ENCODE results near the gene TCF25. TPM values are rescaled to one million over a fixed set of nuclear protein-coding genes. Genes with fewer than 3 reads are reported as not detected.
A peak's percentile ranks its signal among the peaks of the same experiment; 100 is the strongest.

TCF25 gene
- total RNA-seq, 3 donors from 2014 or later: 179 to 217 (median 212) TPM

DNA sequence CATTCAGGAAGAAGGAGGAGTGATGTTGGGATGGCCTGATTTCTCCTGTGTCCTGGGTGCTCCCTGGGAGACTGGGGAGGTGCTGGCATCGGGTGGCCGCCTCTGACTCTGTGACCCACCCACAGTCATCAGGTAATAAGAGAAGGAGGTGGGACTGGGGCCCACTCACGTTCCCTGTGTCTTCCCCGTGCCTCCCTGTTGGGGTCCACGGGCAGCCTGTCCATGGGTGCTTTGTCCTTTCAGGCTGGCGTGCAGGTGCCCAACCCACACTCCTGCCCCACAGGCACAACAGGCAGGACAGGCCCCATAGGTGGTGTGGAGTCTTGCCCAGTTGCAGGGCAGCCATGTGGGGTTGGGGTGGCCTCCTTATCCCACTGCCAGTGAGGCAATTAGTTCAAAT is 79.2 kb downstream of the TCF25 start:
- ATAC-seq (no peak), DNase-seq (no peak)
- intact Hi-C loops (cut with DNase I, micrococcal nuclease): no loop called here
- Histone ChIP-seq H3K36me3 (ENCODE audit: low read depth) (no peaks in the 10 kb centered on the region), H3K4me1 (ENCODE audit: low read depth) (peaks cover 7% of the 10 kb centered on the region), H3K4me3 (no peak overlapping the region), H3K9me3 (no peaks in the 10 kb centered on the region)
- TF ChIP-seq CTCF (IDR thresholded peaks at IDR 0.05): no peak

DNA sequence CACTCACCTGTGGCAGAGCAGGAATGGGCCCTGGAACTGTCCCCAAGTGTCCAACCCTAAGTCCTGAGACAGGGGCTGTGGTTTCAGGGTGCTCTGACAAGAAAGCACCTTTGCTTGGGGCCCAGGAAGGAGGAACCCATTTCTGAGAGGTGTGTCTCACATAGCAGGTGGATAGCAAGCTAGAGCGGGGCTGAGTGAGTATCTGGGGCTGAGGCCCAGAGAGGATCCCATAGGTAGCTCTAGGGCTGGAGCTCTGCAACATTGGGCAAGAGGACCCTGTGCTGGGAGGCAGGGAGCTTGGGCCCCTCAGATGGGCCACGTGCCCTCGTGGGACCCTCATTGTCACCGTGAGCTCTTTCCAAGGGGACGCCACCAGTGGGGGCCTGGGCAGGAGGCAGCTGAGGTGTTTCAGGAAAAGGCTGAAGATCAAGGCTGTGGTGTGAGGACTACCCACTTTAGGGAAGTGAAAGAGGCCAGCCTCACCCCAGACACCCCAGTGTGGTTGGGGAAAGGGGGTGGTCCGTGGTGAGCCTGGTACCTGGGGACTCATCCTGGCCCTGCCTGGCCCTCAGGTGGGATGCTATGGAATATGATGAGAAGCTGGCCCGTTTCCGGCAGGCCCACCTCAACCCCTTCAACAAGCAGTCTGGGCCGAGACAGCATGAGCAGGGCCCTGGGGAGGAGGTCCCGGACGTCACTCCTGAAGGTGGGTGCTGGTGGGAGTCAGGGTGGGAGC is 80.4 kb downstream of the TCF25 start:
- no peaks in the 10 kb centered on the region for H3K36me3 ChIP-seq (ENCODE audit: low read depth)
- peak; percentile 12 for ATAC-seq

DNA sequence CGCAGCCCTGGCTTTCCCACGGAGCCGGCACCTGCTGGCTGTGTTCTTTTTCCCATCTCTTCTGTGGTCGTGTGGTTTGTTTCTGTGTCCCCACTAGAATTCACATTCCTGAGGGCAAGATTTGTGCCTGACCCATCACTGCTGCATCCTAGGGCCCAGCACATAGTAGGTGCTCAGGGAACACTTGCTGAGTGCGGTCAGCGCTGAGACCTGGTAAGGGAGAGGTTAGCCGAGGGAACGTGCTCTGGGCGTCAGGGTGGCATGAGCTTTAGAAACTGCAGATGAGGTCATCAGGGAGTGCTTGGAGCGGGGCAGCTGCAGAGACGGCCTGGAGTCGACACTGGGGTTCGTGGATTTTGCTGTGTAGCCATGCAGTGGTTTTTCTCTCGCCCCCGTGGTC is 81.1 kb downstream of the TCF25 start:
- no peak for ATAC-seq
- H3K4me1 ChIP-seq (ENCODE audit: low read depth): peaks cover 3% of the 10 kb centered on the region
- H3K9me3 ChIP-seq: no peaks in the 10 kb centered on the region
- no peaks in the 10 kb centered on the region for H3K36me3 ChIP-seq (ENCODE audit: low read depth)
- intact Hi-C loops (cut with DNase I, micrococcal nuclease): no loop called here
- no peak for DNase-seq
- H3K4me3 ChIP-seq: no peak overlapping the region
- no peak for TF ChIP-seq CTCF (IDR thresholded peaks at IDR 0.05)

More for the DNA sequence above, 80.4 kb downstream of the TCF25 start:
- no peak for TF ChIP-seq CTCF (IDR thresholded peaks at IDR 0.05)
- Histone ChIP-seq H3K4me3 (no peak overlapping the region), H3K4me1 (ENCODE audit: low read depth) (peaks cover 3% of the 10 kb centered on the region), H3K9me3 (no peaks in the 10 kb centered on the region)
- intact Hi-C loops (cut with DNase I, micrococcal nuclease): no loop called here
- DNase-seq: no peak

DNA sequence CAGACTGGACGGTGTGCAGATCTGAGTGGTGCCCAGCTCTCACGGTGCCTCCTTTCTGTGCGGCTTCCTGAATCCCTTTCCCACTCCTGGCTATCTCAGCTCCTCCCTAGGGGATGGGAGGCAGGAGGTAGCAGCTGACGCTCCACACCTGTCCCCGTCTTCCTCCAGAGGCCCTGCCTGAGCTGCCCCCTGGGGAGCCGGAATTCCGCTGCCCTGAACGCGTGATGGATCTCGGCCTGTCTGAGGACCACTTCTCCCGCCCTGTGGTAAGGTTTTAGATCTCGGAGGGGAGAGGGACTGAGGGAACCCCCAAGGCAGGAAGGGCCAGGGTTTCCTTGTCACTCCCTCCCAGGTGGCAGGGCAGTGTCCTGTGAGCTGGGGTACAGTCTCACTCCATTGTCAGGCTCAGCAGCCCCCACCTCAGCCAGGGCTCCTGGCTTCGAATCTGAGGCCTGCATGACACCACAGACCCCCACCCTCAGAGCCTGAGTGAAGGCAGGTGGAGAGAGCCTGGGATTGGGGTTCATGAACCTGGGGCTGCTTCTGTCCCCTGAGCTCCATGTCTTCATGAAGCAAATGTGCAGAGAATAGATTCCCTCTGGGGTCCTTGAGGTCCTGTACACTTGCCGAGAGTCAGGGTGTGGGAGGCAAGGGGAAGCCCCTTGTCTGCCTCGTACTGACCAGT is 81.8 kb downstream of the TCF25 start:
- intact Hi-C loops (cut with DNase I, micrococcal nuclease): no loop called here
- no peak for TF ChIP-seq CTCF (IDR thresholded peaks at IDR 0.05)
- no peak overlapping the region for H3K4me3 ChIP-seq
- no peak for DNase-seq
- no peaks in the 10 kb centered on the region for H3K9me3 ChIP-seq
- no peaks in the 10 kb centered on the region for H3K36me3 ChIP-seq (ENCODE audit: low read depth)
- no peak for ATAC-seq
- H3K4me1 ChIP-seq (ENCODE audit: low read depth): peaks cover 3% of the 10 kb centered on the region

GRCh38 chr16:89956505-89957215 is 83.3 kb downstream of the TCF25 start:
- intact Hi-C loops (cut with DNase I, micrococcal nuclease): no loop called here
- Histone ChIP-seq H3K4me1 (ENCODE audit: low read depth) (peaks cover 3% of the 10 kb centered on the region), H3K4me3 (no peak overlapping the region), H3K36me3 (ENCODE audit: low read depth) (no peaks in the 10 kb centered on the region), H3K9me3 (no peaks in the 10 kb centered on the region)
- ATAC-seq (no peak), DNase-seq (no peak)
- no peak for TF ChIP-seq CTCF (IDR thresholded peaks at IDR 0.05)
